GM21526 (cell line): Measurements from ENCODE around the gene E2F8.
"Not testable (repeated sequence)": the region's sequence is repeated elsewhere in the genome, so short reads cannot be mapped to it uniquely, and the experiment has no call there.

Experiments used
- ATAC-seq: cut with Tn5 transposase; IDR thresholded peaks from one replicate; pipeline ENCODE4 v1.9.1; 2021; ENCODE audit warnings: moderate library complexity; ENCODE audit not compliant: unreplicated experiment, low FRiP score

The E2F8 gene

GRCh38 chr11:19240420-19241259 is at the start of gene E2F8:
TSS of gene E2F8 (minus strand) at chr11:19240945. CDS start at chr11:19240121, 824 bp downstream.
- peak; percentile 82 for ATAC-seq

DNA sequence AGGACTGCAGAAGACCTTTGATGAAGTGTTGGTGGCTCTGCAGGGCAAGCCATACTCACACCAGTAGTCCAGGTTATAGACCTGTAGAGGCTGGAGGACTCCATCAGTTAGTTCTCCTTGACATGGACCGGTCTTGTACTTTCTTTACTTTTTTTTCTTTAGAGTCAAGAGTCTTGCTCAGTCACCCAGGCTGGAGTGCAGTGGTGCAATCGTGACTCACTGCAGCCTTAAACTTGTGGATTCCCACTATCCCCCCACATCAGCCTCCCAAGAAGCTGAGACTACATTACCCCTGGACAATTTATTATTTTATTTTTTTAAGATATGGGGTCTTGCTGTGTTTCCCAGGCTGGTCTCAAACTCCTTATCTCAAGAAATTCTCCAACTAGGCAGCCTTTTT is 49.6 kb upstream of the E2F8 start:
- no peak for ATAC-seq

GRCh38 chr11:19288256-19288655 is 47.5 kb upstream of the E2F8 start:
- no peak for ATAC-seq

DNA sequence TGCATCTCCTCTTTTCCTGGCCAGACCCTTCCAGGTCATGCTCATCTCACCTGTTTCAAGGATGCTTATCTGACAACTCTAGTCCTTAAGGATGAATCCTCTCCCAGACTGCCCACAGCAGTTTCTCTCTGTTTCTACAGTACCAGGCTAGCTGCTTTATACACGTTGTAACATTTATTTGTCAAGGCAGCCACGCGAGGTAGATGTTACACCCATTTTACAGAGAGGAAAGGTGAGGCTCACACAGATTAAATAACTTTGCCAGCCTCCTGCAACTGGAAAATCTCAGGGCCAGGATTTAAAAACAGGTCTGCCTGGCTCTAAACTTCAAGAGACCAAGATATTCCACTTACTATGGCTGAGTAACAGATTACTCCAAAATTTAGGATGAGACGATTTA is 45.7 kb upstream of the E2F8 start:
- ATAC-seq: no peak

DNA sequence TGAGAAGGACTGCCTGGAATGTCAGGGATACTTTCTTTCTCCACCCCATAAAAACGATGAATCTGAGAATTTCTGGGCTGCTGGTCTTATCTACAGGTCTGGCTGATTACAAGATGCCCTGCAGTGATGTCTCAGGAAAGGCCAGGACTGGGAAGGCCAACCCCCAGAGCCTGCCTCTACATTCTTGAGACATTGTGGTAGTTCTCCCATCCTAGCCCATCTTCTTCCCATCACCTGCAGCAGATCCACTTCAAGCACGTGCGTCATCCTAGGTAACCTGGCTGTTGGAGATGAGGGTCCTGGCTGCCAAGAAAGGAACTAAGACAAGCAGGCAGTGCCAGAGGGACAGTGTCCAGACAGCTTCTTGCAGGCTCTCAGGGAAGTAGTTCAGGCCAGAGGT is 44.1 kb upstream of the E2F8 start:
- no peak for ATAC-seq

DNA sequence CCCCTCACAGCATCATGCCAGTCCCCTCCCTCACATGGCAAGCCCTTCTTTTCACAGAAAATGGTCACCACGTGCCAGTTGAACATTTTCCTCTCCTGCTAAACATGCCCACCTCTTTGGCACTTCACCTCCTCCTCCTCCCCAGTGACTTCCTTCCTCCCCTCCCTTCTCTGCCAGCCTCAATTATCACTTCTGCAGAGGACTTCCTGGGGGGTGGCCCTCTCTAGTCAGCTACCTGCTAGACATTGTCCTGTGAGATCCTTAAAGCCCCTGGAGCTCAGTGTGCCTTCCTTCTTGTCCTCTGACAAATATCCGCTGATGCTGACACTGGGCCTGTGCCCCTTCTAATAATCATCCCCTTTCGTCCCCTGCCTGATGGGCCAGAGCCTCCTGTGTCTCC is 43.2 kb upstream of the E2F8 start:
- ATAC-seq: no peak

DNA sequence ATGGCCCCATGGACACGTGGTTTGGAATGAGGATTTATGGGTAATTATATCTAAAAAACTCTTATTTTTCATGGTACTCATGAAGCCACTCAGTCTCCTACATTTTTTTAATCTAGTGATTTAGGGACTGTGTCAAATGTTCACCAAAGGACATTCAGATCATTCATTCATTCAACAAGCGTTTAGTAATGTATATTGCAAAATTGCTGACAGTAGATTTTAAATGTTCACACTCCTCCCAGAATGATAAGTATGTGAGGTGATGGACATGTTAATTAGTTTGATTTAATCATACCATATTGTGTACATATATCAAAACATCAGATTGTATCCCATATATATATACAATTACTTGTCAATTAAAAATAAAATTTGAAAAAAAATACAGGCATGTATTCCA is 40.8 kb upstream of the E2F8 start:
- no peak for ATAC-seq

DNA sequence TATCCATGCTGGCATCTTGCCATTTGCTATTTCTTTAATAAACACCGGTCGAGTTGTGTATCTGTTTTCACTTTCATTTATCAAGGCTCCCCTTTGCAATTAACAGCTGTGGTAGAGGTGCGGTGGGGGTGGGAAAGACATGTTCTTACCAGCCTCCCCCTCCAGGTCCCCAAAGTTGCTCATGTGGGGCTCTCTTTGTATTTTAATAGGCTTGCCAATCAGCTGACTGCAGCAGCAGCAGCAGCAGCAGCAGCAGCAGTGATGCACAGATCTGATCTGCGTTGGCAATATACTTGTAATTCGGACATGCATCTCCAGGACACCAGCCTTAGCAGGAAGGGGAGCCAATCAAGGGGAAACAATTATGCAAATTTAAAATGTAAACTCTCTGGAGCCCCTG is 40.3 kb upstream of the E2F8 start:
- no peak for ATAC-seq

DNA sequence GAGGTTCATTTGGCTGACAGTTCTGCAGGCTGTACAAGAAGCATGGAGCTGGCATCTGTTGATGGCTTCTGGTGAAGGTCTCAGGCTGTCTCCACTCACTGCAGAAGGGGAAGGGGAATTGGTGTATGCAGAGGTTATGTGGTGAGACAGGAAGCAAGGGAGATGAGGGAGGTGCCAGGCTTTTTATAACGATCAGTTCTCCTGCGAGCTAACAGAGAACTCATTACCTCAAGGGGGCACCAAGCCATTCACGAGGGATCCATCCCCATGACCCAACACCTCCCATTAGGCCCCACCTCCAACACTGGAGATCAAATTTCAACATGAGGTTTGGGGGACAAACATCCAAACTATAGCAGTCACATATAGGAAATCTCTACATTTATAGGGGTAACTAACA is 38.7 kb upstream of the E2F8 start:
- no peak for ATAC-seq

GRCh38 chr11:19276859-19277808 is 36.4 kb upstream of the E2F8 start:
- ATAC-seq: no peak

DNA sequence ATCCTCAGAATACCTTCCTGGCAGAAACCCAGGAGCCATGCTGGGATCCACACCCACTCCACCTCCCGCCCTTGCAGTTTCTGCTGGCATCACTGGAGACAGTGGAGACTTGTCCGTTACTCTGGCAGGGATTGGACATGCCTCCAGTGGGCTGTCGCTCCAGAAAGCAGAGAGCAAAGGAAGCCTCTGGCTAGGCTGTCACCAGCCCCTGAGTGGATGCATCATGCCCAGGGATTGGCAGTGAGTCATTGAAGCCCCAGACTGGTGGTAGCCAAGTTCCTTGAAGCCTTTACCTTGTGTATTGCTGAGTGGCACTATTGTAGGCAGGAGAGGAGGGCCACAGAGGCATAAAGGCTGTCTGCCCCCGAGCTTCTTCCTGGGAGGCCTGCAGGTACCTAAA is 34.8 kb upstream of the E2F8 start:
- ATAC-seq: no peak

DNA sequence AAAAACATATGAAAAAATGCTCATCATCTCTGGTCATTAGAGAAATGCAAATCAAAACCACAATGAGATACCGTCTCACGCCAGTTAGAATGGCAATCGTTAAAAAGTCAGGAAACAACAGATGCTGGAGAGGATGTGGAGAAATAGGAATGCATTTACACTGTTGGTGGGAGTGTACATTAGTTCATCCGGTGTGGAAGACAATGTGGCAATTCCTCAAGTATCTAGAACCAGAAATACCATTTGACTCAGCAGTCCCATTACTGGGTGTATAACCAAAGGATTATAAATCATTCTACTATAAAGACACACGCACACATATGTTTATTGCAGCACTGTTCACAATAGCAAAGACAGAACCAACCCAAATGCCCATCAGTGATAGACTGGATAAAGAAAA is 32.5 kb upstream of the E2F8 start:
- not testable (repeated sequence) for ATAC-seq

DNA sequence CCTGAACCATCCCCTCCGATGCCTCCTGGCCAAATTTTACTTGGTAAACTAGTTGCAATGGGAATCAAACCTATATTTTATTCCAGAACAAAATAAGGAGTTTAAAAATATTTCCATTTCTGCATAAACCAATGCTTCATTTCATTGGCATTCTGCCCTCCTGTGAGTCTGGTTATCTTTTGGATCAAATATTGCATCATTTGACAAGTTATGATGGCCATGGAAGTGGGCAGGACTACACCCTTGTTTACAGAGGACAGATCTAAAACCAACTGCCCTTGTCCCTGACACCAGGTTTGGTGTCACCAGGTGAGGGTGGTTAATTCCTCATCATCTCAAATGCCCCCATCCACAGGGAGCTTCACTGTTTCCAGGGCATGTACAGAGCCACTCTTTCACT is 28.2 kb upstream of the E2F8 start:
- ATAC-seq: no peak

DNA sequence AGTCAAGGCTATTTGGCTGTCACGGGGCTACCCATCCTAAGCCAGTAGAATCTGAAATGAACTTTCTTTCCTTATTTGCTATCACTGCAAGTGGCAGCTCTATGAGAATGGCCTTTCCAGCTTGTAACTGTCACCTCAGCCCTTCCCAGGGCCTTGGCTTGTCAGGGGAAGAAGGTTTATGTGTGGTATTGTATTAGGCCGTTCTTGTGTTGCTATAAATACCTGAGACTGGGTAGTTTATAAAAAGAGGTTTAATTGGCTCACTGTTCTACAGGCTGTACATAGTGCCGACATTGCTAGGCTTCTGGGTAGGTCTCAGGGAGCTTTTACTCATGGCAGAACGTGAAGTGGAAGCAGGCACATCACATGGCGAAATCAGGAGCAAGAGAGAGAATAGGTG is 26.8 kb upstream of the E2F8 start:
- no peak for ATAC-seq

DNA sequence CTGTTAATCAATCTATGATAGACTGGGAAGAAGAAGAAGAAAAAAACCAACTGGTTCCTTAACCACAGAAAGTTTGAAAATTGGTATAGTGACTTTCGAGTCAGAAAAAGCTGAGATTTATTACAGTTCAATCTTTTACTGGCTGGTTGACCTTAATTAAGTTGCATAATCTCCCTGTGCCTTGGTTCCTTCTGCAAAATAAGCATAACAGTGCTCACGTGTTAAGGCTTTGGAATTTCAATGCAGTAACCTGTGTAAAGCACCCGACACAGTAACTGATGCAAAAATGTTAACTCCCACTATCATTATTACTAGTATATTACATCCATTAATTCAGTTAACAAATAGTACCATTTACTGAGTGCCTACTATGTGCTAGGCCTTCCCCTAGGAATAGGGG is 22.6 kb upstream of the E2F8 start:
- no peak for ATAC-seq

DNA sequence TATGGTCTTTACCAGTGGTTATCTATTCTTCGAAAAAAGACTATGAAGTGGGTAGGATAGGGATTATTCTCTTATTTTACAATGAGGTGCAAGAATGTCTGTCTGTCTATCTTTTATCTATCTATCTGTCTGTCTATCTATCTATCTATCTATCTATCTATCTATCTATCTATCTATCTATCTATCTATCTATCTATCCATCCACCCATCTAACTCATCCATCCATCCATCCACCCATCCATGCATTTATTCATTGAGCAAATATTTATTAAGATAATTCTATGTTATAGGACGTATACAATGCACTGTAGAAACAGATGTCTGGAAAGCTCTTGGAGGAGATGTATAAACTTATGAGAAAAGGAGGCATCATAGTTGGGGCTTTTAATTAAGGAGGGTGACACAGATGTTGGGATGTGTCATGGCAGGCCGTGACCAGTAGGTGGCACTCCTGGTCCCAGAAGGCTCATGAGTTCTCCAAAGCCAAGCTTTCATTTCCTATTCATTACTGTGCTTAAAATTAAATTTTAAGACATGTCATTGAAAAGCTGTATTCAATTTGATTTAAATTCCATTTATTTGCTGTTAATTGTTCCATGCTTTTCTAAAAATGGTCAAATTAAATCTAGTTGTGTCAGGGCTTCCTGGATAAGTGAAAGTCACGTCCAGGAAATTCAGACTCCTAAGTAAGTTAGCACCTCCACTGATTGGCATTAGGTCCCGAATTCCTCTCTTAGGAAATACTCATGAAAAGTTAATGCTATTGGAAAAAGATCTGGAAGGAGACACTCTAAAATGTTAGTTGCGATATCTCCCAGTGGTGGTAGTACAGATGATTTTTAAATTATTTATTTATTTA is 19.0 kb upstream of the E2F8 start:
- ATAC-seq: peak; percentile 75

DNA sequence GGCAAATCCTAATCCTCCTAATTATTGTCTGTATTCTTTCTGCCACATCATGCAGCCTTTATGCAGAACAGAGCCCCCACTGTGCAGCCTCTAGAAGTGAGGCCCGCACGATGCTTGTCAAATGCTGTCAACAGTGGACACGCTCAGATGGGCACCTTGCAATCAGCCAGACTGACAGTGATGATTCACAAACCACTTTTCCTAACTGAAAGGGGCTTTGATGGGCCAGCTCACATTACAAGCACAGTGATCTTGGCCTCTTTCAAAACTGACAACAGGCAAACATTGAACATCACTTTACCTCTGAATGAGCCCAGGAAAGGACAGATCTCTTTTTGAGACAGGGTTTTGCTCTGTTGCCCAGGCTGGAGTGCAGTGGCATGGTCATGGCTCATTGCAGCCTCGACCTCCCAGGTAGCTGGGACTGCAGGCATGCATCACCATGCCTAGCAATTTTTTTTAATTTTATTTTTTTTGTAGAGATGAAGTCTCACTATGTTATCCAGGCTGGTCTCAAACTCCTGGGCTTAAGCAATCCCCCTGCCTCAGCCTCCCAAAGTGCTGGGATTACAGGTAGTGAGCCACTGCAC is 18.0 kb upstream of the E2F8 start:
- ATAC-seq: no peak

- ATAC-seq: not testable (repeated sequence)
These were observed 13.7 kb upstream of the E2F8 start for GRCh38 chr11:19254441-19254840.

DNA sequence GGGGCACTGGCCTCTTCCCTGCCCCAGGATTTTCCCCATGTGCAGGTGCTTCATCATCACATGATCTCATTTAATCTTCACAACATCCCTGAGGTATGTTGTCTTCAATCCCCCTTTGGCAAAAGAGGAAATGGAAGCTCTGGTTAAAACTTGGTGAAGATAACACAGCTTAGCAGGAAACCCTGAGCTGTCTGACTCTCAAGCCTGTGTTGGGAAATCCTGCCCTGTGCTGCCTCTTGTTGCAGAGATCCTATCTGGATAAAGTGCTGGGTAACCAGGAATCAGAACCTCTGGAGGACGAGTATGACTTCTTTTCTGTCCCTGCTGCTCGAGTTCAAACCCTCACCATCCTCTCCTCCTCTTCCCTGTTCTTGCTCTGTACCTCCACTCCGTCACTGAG is 13.1 kb upstream of the E2F8 start:
- ATAC-seq: no peak

DNA sequence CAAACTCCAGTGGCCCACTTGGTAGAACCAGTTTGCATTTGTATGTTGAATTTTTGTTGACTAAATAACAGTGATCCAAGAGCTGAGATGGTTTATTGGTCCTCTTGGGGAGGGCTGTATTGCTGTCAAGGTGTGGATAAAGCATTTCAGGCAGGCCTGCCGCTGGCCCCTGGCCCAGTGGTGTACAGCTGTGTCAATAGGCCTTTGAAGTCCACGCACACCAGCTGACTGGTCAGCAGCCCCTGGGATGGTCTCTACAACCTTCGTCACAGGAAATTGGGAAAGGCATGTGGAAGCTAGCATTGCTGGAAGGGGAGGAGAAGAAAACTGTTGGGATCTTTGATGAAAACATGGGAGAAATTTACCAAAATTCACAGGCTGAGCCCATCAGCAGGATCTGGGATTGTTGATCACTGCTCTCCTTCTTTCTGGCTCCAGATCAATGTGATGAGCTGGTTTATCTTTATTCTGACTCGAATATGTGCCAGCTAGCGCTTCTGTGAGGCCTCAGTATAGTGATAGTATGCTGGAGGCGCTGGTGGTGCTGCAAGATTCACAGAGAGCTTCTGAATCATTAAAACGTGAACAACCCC is 12.5 kb upstream of the E2F8 start:
- ATAC-seq: no peak
